HepG2 (cell line): Measurements from ENCODE around the gene CDT1. TPM values are rescaled to one million over a fixed set of nuclear protein-coding genes. Genes with fewer than 3 reads are reported as not detected.

Source experiments
- GMEB1 ChIP-seq: sonication (generic); formaldehyde crosslinking; IDR thresholded peaks from 2 replicates; pipeline ENCODE4 v1.5.1; 2020; ENCODE audit warnings: missing genetic modification reagents, mild to moderate bottlenecking, borderline replicate concordance
- GZF1 ChIP-seq: sonication (generic); formaldehyde crosslinking; IDR thresholded peaks from 2 replicates; pipeline ENCODE4 v1.5.1; 2020; ENCODE audit warnings: mild to moderate bottlenecking, missing genetic modification reagents
- MYPOP ChIP-seq: sonication (generic); formaldehyde crosslinking; IDR thresholded peaks from 2 replicates; pipeline ENCODE4 v1.8.1; 2023; ENCODE audit warnings: mild to moderate bottlenecking, moderate library complexity, missing genetic modification reagents
- PRDM10 ChIP-seq: sonication (generic); formaldehyde crosslinking; IDR thresholded peaks from 2 replicates; pipeline ENCODE4 v1.4.0; 2020; ENCODE audit warnings: low read depth, missing genetic modification reagents
- REL ChIP-seq: sonication (generic); formaldehyde crosslinking; conservative IDR thresholded peaks from 2 replicates; pipeline ENCODE4 v1.8.0; 2022; ENCODE audit warnings: mild to moderate bottlenecking, missing genetic modification reagents, moderate library complexity
- SRF ChIP-seq: IDR thresholded peaks from 2 replicates; pipeline ENCODE4 v1.6.1; 2011; ENCODE audit warnings: mild to moderate bottlenecking, low read depth, low read length, moderate library complexity
- TAF15 ChIP-seq: fragments of 200-400 bp; formaldehyde crosslinking; IDR thresholded peaks from one replicate; pipeline ENCODE4 v1.6.1; 2018; ENCODE audit warnings: mild to moderate bottlenecking, low read depth, low read length; ENCODE audit not compliant: poor library complexity, severe bottlenecking
- THAP7 ChIP-seq: sonication (generic); formaldehyde crosslinking; IDR thresholded peaks from 2 replicates; pipeline ENCODE4 v1.8.1; 2023; ENCODE audit warnings: mild to moderate bottlenecking, missing genetic modification reagents
- TRIM22 ChIP-seq: fragments of 450-650 bp; IDR thresholded peaks from 2 replicates; pipeline ENCODE4 v1.6.1; 2017
- WIZ ChIP-seq: sonication (generic); formaldehyde crosslinking; IDR thresholded peaks from 2 replicates; pipeline ENCODE4 v1.5.1; 2020; ENCODE audit warnings: mild to moderate bottlenecking, missing genetic modification reagents
- ZBTB39 ChIP-seq: sonication (generic); formaldehyde crosslinking; IDR thresholded peaks from 2 replicates; pipeline ENCODE4 v1.5.0; 2020; ENCODE audit warnings: missing genetic modification reagents
- ZNF230 ChIP-seq: sonication (generic); formaldehyde crosslinking; IDR thresholded peaks from 2 replicates; pipeline ENCODE4 v1.4.0; 2020; ENCODE audit warnings: mild to moderate bottlenecking, missing genetic modification reagents
- ZNF383 ChIP-seq: sonication (generic); formaldehyde crosslinking; IDR thresholded peaks from 2 replicates; pipeline ENCODE4 v1.4.0; 2020; ENCODE audit warnings: missing genetic modification reagents, mild to moderate bottlenecking, borderline replicate concordance
- ZNF629 ChIP-seq: sonication (generic); formaldehyde crosslinking; conservative IDR thresholded peaks from 2 replicates; pipeline ENCODE4 v1.5.0; 2020; ENCODE audit warnings: missing genetic modification reagents
- ZNF768 ChIP-seq: sonication (generic); formaldehyde crosslinking; IDR thresholded peaks from 2 replicates; pipeline ENCODE4 v1.4.0; 2020; ENCODE audit warnings: missing genetic modification reagents
- ZNF878 ChIP-seq: sonication (generic); formaldehyde crosslinking; IDR thresholded peaks from 2 replicates; pipeline ENCODE4 v1.8.1; 2023; ENCODE audit warnings: mild to moderate bottlenecking, missing genetic modification reagents, moderate library complexity
- polyA plus RNA-seq, 8 experiments: library from polyadenylated mRNA; depleted of rRNA in 3 of 8; stranded (reverse) in 7 of 8; unstranded in 1 of 8; fragments of >200 nt; fragmentation: Illumina TruSeq in 4 of 8; extraction: Trizol in 4 of 8; gene quantifications; 2 replicates each; pipeline versions ENCODE4 v1.2.1 to v1.2.3, GENCODE V29; 2011 to 2016; ENCODE audit warnings: low read depth in 4 of 8, missing spikeins in 1 of 8, mixed read lengths in 1 of 8; ENCODE audit not compliant: insufficient read depth in 1 of 8
- total RNA-seq, 5 experiments: library from RNA; depleted of rRNA; stranded (reverse); fragments of >200 nt; fragmentation: Illumina TruSeq; extraction: Trizol; gene quantifications; 2 replicates each; pipeline ENCODE4 v1.2.3, GENCODE V29; 2016; ENCODE audit warnings: low read depth in 1 of 5

CDT1 gene
- total and polyA plus RNA-seq, 2 of the 13 experiments (the other 11 are each of a cell fraction or from before 2014, with no cell fraction given): 23.1 to 23.8 TPM

GRCh38 chr16:88759245-88759975, 44.2 kb upstream of the CDT1 start (continued):
- TF ChIP-seq ZNF768 (CRISPR knock-in tag) (no peak), GZF1 (CRISPR knock-in tag) (peak; percentile 95), TRIM22 (no peak), GMEB1 (CRISPR knock-in tag) (peak; percentile 73; the same call in 1 of the 2 replicates), ZNF383 (no peak), PRDM10 (CRISPR knock-in tag) (peak; percentile 95), TAF15 (peak; percentile 83), ZNF878 (0 out of 2 replicates have a peak, but pooled peaks have one; percentile 27), SRF (peak; percentile 99), WIZ (no peak), THAP7 (CRISPR knock-in tag) (peak; percentile 59; the same call in 1 of the 2 replicates), ZNF629 (CRISPR knock-in tag) (no peak), MYPOP (peak; percentile 84; the same call in 1 of the 2 replicates), ZBTB39 (CRISPR knock-in tag) (no peak), REL (no peak), ZNF230 (CRISPR knock-in tag) (0 out of 2 replicates have a peak, but pooled peaks have one; percentile 17)
